K562 (cell line): ENCODE data around the gene N4BP3. TPM values are rescaled to one million over a fixed set of nuclear protein-coding genes. Genes with fewer than 3 reads are reported as not detected.
A peak's percentile ranks its signal among the peaks of the same experiment; 100 is the strongest.

ENCODE experiments used
- ATAC-seq: fragments of 200-7000 bp; cut with Tn5 transposase; 3 replicates; pipeline ENCODE4 v1.9.1; 2020; ENCODE audit warnings: moderate library complexity
- BruUV-seq: library from RNA; stranded (reverse); fragments of 400-500 nt; replicated peaks from 2 replicates; lab custom pipeline; 2021; lab: Mats Ljungman, UMichigan
- CTCF ChIA-PET: fragments of 300-600 bp; formaldehyde crosslinking; extraction: SDS; loops from one replicate; lab custom pipeline; 2021; ENCODE audit warnings: low intra/inter-chr PET ratio; lab: Yijun Ruan, JAX
- POLR2A ChIA-PET: fragments of 300-600, 350-650 bp; sonication (Branson Sonifier 250); formaldehyde crosslinking; extraction: SDS; loops from one replicate; lab custom pipeline; 2021; ENCODE audit warnings: antibody characterized with exemption, inconsistent platforms; lab: Yijun Ruan, JAX
- DNase-seq, 4 experiments: peaks; one replicate each; pipeline versions ENCODE4 v3.0.0 to v3.0.0-alpha.2; 2011 to 2018; ENCODE audit warnings: low spot score in 3 of 4, mixed read lengths in 3 of 4; ENCODE audit errors: extremely low read depth in 1 of 4
- FAIRE-seq: peaks from 2 replicates; lab custom pipeline; 2011; peaks lifted over from hg19 to GRCh38; lab: Jason Lieb, UNC
- H2AFZ ChIP-seq: 2 replicates; pipeline ENCODE4 v1.6.0; 2011; ENCODE audit warnings: low read depth, low read length, control low read depth, inconsistent platforms
- H3K27ac ChIP-seq: fragments of 200-600 bp; 3 replicates; pipeline ENCODE4 v1.8.0; 2011; ENCODE audit warnings: low read depth, mild to moderate bottlenecking, control low read depth, inconsistent platforms, low read length, moderate library complexity, mixed read lengths; ENCODE audit errors: extremely low read depth
- H3K27me3 ChIP-seq, 2 experiments: fragments of 300-600 bp in 1 of 2; 2 replicates in 1 of 2; 3 replicates in 1 of 2; pipeline versions ENCODE4 v1.6.0 to v1.8.0; 2011; ENCODE audit warnings: inconsistent platforms in 2 of 2, low read length in 2 of 2, mild to moderate bottlenecking in 1 of 2, mixed read lengths in 1 of 2, moderate library complexity in 1 of 2; ENCODE audit not compliant: control insufficient read depth in 2 of 2, insufficient read depth in 2 of 2
- H3K36me3 ChIP-seq: fragments of 300-600 bp; 3 replicates; pipeline ENCODE4 v1.8.0; 2011; ENCODE audit warnings: mild to moderate bottlenecking, low read length, inconsistent platforms; ENCODE audit not compliant: control insufficient read depth, insufficient read depth
- H3K4me1 ChIP-seq, 2 experiments: fragments of 200-600 bp in 1 of 2; replicated peaks in 1 of 2; 2 replicates in 1 of 2; 3 replicates in 1 of 2; pipeline versions ENCODE4 v1.5.1 to v1.8.0; 2011; ENCODE audit warnings: inconsistent platforms in 2 of 2, low read length in 2 of 2, mild to moderate bottlenecking in 1 of 2, mixed read lengths in 1 of 2, moderate library complexity in 1 of 2; ENCODE audit not compliant: control insufficient read depth in 2 of 2, insufficient read depth in 2 of 2
- H3K4me2 ChIP-seq: 2 replicates; pipeline ENCODE4 v1.6.1; 2011; ENCODE audit warnings: low read length, control low read depth, inconsistent platforms, mixed read lengths; ENCODE audit not compliant: insufficient read depth
- H3K4me3 ChIP-seq: fragments of 200-600 bp; sonication (generic), shearing (Covaris generic); 2 replicates; pipeline ENCODE4 v1.5.1; 2016; ENCODE audit warnings: control low read depth, inconsistent platforms
- H3K79me2 ChIP-seq: fragments of 200-600 bp; 3 replicates; pipeline ENCODE4 v1.8.0; 2011; ENCODE audit warnings: low read length, inconsistent platforms; ENCODE audit not compliant: control insufficient read depth, insufficient read depth
- H3K9ac ChIP-seq, 2 experiments: 2 replicates each; pipeline versions ENCODE4 v1.6.0 to v1.6.1; 2011; ENCODE audit warnings: low read depth in 2 of 2, low read length in 2 of 2, control low read depth in 1 of 2, inconsistent platforms in 1 of 2, mild to moderate bottlenecking in 1 of 2, mixed read lengths in 1 of 2; ENCODE audit not compliant: insufficient read depth in 1 of 2
- H3K9me1 ChIP-seq: one replicate; pipeline ENCODE4 v1.6.0; 2011; ENCODE audit warnings: inconsistent platforms, mild to moderate bottlenecking, low read length, moderate library complexity; ENCODE audit not compliant: control insufficient read depth, insufficient read depth
- H3K9me3 ChIP-seq: replicated peaks from 2 replicates; pipeline ENCODE4 v1.5.1; 2011; ENCODE audit warnings: low read depth, low read length, inconsistent platforms; ENCODE audit not compliant: control insufficient read depth, insufficient read depth
- H4K20me1 ChIP-seq: replicated peaks from 2 replicates; pipeline ENCODE4 v1.6.1; 2011; ENCODE audit warnings: low read length, inconsistent platforms, mixed read lengths; ENCODE audit not compliant: control insufficient read depth, insufficient read depth
- ARNT ChIP-seq, 2 experiments: fragments of 450-650 bp; IDR thresholded peaks; 2 replicates each; pipeline ENCODE4 v1.6.1; 2016; ENCODE audit warnings: mild to moderate bottlenecking in 1 of 2
- HNRNPK ChIP-seq: fragments of 200-400 bp; formaldehyde crosslinking; IDR thresholded peaks from one replicate; pipeline ENCODE4 v1.6.1; 2018; ENCODE audit warnings: mild to moderate bottlenecking, low read depth, low read length; ENCODE audit not compliant: poor library complexity, severe bottlenecking
- WGBS: fragments of 100-300 bp; shearing (Covaris generic); methylation state at CpG from one replicate; pipeline ENCODE4 v1.1.6; 2016; ENCODE audit warnings: low coverage, mixed read lengths; ENCODE audit not compliant: insufficient coverage; ENCODE audit errors: missing lambda C conversion rate; 5-methylcytosine and 5-hydroxymethylcytosine counted together
- in situ Hi-C: fragments of 300-500 bp; cut with MboI; formaldehyde crosslinking; loops from 4 replicates; pipeline ENCODE4 v1.15.0; 2018; ENCODE audit warnings: inconsistent platforms, mixed read lengths
- intact Hi-C: fragments of 100-400 bp; cut with micrococcal nuclease; formaldehyde crosslinking; loops from 2 replicates; pipeline ENCODE4 v1.14.2; 2022
- polyA plus RNA-seq, 8 experiments: library from polyadenylated mRNA; depleted of rRNA in 4 of 8; stranded (reverse) in 5 of 8; unstranded in 3 of 8; fragments of >200 nt; fragmentation: Nextera tagmentation in 2 of 8; fragmentation: Illumina TruSeq in 1 of 8; extraction: Ambion mirVana in 2 of 8; extraction: Trizol in 1 of 8; gene quantifications; 2 replicates each; pipeline versions ENCODE4 v1.2.1 to v1.2.3, GENCODE V29; 2011 to 2014; ENCODE audit warnings: inconsistent platforms in 1 of 8, missing spikeins in 1 of 8
- total RNA-seq, 7 experiments: library from RNA; depleted of rRNA in 6 of 7; stranded (reverse); fragments of >200 nt in 6 of 7; fragmentation: Illumina TruSeq in 2 of 7; extraction: Trizol in 2 of 7; gene quantifications; 2 replicates each; pipeline versions ENCODE4 v1.2.1 to v1.2.3, GENCODE V29; 2011 to 2021; ENCODE audit warnings: low replicate concordance in 1 of 7
- TF ChIP-seq, protein P1 (sequence below): sonication (generic); formaldehyde crosslinking; IDR thresholded peaks from 2 replicates; pipeline ENCODE4 v1.8.1; 2023; ENCODE audit warnings: mild to moderate bottlenecking, missing genetic modification reagents

N4BP3 gene
- total and polyA plus RNA-seq, 9 of the 15 experiments (the other 6 are each of a cell fraction or from before 2014, with no cell fraction given) = 0.06 to 7.0 (median 2.4) TPM

DNA sequence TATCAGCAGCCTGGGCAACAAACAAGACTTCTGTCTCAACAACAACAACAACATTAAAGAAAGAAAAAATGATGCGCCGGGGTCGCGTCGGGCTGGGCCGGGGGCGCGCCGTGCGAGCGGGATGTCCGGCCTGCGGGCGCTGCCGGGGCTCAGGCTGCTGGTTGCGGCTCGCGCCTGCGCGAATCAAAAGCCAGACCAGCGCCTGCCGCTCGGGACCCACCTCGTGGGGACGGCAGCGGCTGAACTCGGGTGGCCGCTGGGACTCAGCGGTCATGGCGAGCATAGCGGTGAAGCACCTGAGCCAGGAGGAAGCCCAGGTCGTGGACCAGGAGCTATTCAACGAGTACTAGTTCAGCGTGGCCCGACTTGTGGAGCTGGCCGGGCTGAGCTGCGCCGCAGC lies 52.2 kb downstream of the N4BP3 start:
- H2AFZ ChIP-seq = no peak overlapping the region
- WGBS = 68% methylated on average over 27 of the region's 38 CpGs
- ChIA-PET POLR2A (interaction anchor here (0.7 kb wide), 1 partner anchor 90 kb away, joined by 4 read pairs; no protein-coding TSS in a partner anchor), CTCF (interaction anchor here (5.9 kb wide), 1 partner anchor 89 kb away, joined by 108 read pairs; no protein-coding TSS in a partner anchor)
- H3K36me3 ChIP-seq = no peaks in the 10 kb centered on the region
- peaks cover 8 to 20% of the 10 kb centered on the region in 2 experiments; a peak in 3 of 5 replicates for H3K27me3 ChIP-seq
- FAIRE-seq (no peak), ATAC-seq (no peak), DNase-seq (peak in 1 of 4 experiments; percentile 5)
- intact Hi-C loops = loop anchor here (10.0 kb wide), 1 partner anchor 171 kb away; the partner anchor contains the start of gene PROP1
- TF ChIP-seq ARNT (IDR thresholded peaks at IDR 0.05) (no peak), HNRNPK (no peak)
- TF ChIP-seq, protein P1, sequence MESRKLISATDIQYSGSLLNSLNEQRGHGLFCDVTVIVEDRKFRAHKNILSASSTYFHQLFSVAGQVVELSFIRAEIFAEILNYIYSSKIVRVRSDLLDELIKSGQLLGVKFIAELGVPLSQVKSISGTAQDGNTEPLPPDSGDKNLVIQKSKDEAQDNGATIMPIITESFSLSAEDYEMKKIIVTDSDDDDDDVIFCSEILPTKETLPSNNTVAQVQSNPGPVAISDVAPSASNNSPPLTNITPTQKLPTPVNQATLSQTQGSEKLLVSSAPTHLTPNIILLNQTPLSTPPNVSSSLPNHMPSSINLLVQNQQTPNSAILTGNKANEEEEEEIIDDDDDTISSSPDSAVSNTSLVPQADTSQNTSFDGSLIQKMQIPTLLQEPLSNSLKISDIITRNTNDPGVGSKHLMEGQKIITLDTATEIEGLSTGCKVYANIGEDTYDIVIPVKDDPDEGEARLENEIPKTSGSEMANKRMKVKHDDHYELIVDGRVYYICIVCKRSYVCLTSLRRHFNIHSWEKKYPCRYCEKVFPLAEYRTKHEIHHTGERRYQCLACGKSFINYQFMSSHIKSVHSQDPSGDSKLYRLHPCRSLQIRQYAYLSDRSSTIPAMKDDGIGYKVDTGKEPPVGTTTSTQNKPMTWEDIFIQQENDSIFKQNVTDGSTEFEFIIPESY (CRISPR knock-in tag) = peak; percentile 63
- no peak overlapping the region for H3K4me3 ChIP-seq
- H3K4me1 ChIP-seq = peaks cover 3 to 15% of the 10 kb centered on the region in 2 experiments; a peak in 3 of 5 replicates
- no peaks in the 10 kb centered on the region for H4K20me1 ChIP-seq
- no peak overlapping the region for H3K27ac ChIP-seq
- H3K4me2 ChIP-seq = no peak overlapping the region
- in situ Hi-C loops = no loop called here
- H3K9me1 ChIP-seq = no peaks in the 10 kb centered on the region
- no peaks in the 10 kb centered on the region for H3K79me2 ChIP-seq
- no TSS peak for BruUV-seq
- H3K9ac ChIP-seq = no peak overlapping the region
- no peaks in the 10 kb centered on the region for H3K9me3 ChIP-seq
